ENCODE data around the gene PLAGL1. TPM values are rescaled to one million over a fixed set of nuclear protein-coding genes. Genes with fewer than 3 reads are reported as not detected.

PLAGL1 gene
- total and polyA plus RNA-seq, 4 donors, result 1.3 to 6.3 (median 2.0) TPM

GRCh38 chr6:144017166-144018094, 9.4 kb upstream of the PLAGL1 start:
- Histone ChIP-seq H3K27me3 (ENCODE audit: control insufficient read depth in 4 of 4, insufficient read depth in 4 of 4, low read length in 3 of 4) (no peaks in the 10 kb centered on the region), H3K36me3 (ENCODE audit: control insufficient read depth in 4 of 4, insufficient read depth in 3 of 4, low read depth in 1 of 4, low read length in 3 of 4) (no peaks in the 10 kb centered on the region), H3K9me3 (ENCODE audit: control insufficient read depth in 4 of 4, low read length in 3 of 4) (no peaks in the 10 kb centered on the region), H3K4me1 (ENCODE audit: control insufficient read depth in 4 of 4, insufficient read depth in 4 of 4, low read length in 3 of 4) (peaks cover 0 to 4% (median 0%) of the 10 kb centered on the region in 4 donors), H3K4me3 (ENCODE audit: low read depth in 1 of 3, low read length in 3 of 3) (no peak overlapping the region), H3K9ac (ENCODE audit: low read depth in 1 of 2, low read length in 2 of 2) (no peak overlapping the region), H3K27ac (ENCODE audit: low read depth in 1 of 2, low read length in 2 of 2) (no peak overlapping the region)
- TF ChIP-seq JUND (IDR thresholded peaks at IDR 0.05) (no peak), MAX (IDR thresholded peaks at IDR 0.05) (no peak), FOXA2 (IDR thresholded peaks at IDR 0.05) (no peak), GABPA (IDR thresholded peaks at IDR 0.05 in 1 of 2, conservative IDR thresholded peaks at IDR 0.05 in 1 of 2) (no peak), NR2F2 (IDR thresholded peaks at IDR 0.05) (no peak), FOXA1 (IDR thresholded peaks at IDR 0.05) (no peak), TAF1 (conservative IDR thresholded peaks at IDR 0.05) (no peak), SP1 (IDR thresholded peaks at IDR 0.05) (no peak), HNF4A (conservative IDR thresholded peaks at IDR 0.05) (no peak), ZBTB33 (IDR thresholded peaks at IDR 0.05) (no peak), REST (IDR thresholded peaks at IDR 0.05) (no peak), HNF4G (IDR thresholded peaks at IDR 0.05) (no peak), CTCF (IDR thresholded peaks at IDR 0.05; ENCODE audit: low read depth, low read length, missing input control) (no peak), RAD21 (IDR thresholded peaks at IDR 0.05) (no peak), EGR1 (IDR thresholded peaks at IDR 0.05; ENCODE audit: low read depth in 2 of 2) (no peak), YY1 (IDR thresholded peaks at IDR 0.05) (no peak)
- 75% methylated on average over 5 of the region's 5 CpGs for WGBS
- DNase-seq (ENCODE audit: low spot score), result no peak
